DMS53 treated with DMSO at 0.1 percent for 48 hours (cell line): ENCODE results near the gene SH3GL1.

Experiments
- DNase-seq: peaks from one replicate; lab custom pipeline; 2025; ENCODE audit not compliant: unreplicated experiment; lab: John Stamatoyannopoulos, UW

SH3GL1 gene, protein sequence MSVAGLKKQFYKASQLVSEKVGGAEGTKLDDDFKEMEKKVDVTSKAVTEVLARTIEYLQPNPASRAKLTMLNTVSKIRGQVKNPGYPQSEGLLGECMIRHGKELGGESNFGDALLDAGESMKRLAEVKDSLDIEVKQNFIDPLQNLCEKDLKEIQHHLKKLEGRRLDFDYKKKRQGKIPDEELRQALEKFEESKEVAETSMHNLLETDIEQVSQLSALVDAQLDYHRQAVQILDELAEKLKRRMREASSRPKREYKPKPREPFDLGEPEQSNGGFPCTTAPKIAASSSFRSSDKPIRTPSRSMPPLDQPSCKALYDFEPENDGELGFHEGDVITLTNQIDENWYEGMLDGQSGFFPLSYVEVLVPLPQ

GRCh38 chr19:4400135-4400936, at the start of gene SH3GL1:
SH3GL1 (minus strand) TSS chr19:4400547; CDS start chr19:4400368, 179 bp downstream.
- peak; percentile 73 for DNase-seq

DNA sequence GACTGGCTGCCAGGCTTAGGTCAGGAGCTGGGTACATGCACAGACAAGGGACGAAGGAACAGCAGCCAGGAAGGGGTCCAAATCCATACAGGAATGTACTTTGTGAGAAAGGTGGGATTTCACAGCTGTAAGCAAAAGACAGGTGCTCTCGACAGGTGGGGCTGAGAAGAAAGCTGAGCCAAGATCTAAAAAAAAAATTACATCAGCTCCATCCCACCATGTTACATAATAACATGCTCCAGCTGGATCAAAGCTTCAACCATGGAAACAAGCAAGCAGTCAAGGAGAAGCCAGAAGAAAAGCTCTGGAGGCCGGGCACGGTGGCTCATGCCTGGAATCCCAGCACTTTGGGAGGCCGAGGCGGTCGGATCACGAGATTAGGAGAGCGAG, 49.3 kb upstream of the SH3GL1 start:
- DNase-seq: no peak

DNA sequence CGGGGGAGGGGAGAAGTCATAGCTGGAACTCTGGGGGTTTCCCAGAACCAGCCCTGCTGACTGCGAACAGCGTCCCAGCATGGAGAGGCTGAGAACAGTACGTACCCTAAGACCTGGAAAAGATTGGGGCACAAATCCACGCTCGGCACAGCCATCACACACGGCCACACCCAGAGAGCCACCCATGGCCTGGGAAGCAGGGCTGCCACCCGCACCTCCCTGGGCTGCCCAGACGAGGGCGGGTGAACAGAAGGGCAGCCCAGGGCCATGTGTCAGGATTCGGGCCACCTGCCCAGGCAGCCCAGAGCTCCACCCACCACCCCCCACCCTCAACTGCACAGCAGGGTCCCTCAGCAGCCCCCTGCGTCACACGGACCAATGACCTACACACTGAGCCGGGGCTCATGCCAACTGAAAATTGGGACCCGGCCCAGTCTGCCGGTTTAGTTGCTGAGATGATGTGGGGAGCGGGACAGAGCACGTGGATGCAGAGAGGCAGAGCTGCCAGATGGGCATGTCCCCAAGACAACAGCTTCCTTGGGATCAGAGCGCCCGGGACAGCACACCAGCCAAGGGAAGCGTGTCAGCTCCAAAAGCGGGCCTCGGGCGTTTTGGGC, 48.8 kb upstream of the SH3GL1 start:
- no peak for DNase-seq

DNA sequence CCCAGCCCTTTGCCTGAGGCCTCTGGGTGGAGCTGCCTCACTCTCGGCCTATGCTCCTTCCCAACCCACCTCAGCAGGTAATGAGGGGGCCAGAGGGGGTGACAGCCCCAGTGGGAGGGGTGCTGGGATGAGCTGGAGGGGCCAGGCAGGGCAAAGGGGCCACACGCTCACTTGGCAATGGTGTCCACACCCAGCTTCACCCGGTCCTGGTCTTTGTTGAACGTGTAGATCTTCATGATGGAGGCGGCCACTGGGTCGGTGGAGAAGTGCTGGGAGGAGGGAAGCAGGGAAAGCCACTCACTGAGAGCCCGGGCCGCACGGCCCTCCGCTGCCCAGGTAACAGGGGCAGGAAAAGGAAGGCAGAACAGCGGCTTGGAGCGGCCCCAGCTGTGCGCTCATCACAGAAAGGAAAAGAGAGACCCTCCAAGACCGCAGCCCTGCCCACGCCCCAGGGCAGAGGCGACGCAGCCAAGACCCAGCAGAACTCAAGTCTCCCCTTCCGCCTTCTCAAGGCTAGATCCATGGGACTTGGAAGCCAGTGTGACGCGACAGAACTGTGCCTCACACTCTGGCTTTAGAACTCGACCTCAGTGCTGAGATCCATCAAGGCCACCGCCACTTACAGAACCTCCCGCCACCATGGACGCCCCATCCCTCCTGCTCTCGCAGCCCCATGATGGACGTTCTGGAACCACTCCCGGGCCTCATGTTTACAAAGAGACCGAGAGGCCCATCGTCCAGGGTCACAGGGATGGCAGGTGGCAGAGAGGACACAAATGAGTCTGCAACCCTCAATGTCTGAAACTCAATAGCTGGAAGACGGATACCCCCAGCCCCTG, 48.0 kb upstream of the SH3GL1 start:
- no peak for DNase-seq

GRCh38 chr19:4447327-4448146, 47.2 kb upstream of the SH3GL1 start:
- no peak for DNase-seq

DNA sequence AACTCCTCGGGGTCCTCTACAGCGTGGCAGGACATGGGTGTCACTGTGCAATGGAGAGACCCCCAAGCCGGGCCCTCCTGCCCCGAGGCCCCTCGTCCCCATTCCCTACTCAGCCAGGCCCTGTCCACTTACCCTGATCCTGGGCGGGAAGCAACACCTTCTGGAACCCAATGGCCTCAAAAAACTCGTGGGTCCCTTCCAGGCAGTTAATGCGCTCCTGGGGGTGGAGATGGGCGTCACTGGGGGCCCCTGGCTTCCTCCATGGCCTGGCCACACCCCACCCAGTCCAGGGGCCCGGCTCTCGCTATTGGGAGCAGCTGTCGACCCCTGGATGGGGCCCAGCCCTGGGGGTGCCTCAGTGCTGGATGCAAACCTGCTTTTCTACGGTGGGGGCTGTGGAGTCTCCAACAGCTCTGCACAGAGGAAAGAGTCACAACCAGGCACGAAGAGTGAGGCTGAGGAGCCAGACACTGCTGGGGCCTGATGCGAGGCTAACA, 46.4 kb upstream of the SH3GL1 start:
- no peak for DNase-seq

- DNase-seq: no peak
Measured at GRCh38 chr19:4445963-4446703, 45.8 kb upstream of the SH3GL1 start.

DNA sequence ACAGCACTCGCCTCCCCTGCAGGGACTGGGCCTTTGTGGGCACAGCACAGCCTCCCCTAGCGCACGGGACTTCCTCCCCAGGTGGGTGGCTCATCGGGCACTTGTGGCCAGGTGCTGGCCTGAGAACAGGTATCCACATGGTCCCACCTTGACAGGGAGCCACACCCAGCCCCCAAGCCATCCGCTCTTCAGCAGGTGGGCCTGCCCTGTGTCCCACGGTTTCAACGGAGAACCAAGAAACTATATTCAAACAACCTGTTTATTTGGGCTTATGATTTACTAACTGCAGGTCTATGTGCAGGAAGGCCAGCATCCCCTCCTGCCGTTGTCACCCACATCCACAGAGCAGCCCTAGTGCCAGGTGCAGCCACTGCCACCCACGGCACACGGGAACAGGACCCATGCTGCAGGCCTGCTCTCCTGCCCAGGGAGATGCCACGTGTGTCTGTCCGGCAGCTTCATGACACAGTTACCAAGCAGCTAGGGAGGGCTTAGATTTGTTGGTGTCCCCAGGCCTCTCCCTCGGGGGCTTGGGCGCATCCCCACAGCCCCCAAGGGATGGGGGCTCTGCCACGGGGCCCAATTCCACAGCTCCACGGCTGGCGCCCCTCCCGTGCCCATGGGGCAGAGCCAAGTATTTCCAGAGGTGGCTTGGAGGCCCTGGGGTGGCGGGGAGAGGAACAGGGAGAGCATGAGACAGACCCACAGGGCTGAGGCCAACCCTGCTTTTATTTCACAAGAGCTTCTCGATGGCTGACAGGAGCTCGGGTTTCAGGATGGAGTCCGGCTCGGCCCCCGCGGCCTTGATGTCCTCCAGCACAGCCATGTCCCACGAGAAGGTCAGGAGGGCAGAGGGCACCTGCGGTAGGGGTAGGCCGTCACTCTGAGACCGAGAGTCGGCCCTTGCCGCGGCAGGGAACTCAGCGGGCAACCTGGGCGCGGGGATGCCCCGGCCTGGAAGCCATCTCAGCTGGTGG, 44.7 kb upstream of the SH3GL1 start:
- no peak for DNase-seq

DNA sequence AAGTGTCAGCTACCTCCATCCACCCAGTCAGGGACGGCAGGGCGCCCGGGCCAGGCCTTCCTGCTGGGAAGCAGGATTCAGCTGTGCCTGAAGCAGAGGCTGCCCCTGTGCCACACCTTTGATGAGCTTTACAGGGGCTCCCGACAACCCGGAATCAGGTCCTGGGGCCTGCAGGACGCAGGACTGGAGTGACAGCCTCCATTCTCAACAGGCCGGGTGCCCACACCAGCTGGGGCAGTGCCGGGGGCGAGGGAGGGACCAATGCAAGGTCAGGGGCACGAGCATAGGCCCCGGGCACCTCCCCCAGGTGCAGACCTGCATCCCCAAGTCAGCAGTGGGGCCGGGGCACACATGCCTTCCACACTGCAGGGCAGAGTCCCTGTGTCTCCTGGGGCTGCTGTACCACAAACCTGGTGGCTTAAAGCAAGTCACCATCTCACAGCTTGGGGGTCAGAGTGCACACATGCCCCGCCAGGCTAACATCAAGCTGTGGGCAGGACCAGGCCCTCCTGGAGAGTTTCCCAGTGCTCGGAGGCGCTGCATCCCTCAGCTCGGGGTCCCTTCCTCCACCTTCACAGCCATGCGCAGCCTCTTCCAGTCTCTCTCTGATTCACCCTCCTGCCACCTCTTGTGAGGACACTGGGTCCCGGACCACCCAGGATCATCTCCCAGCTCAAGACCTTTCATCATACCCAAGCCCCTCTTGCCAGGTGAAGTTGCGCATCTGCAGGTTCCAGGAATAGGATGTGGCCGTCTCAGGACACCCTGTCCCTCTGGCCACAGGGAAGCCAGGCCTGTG, 43.8 kb upstream of the SH3GL1 start:
- DNase-seq: no peak

GRCh38 chr19:4443188-4443587, 42.8 kb upstream of the SH3GL1 start:
- DNase-seq: no peak

DNA sequence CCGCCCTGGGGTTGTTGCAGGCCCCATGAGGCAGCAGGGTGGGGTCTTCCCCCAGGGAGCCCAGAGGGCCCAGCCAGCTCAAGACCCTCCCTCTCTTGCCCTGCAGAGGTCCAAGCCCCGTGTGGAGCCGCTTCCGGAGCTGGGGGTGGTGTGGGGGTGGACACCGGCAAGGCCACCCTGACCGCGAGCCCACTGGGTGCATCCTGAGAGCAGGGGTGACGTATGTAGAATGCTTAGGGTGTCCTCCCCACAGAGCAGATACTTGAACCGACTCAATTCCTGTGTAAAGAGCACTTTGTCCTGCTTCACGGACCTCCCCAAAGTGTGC, 42.4 kb upstream of the SH3GL1 start:
- DNase-seq: no peak

GRCh38 chr19:4441994-4442818, 41.9 kb upstream of the SH3GL1 start:
- DNase-seq: no peak

GRCh38 chr19:4439243-4439642, 38.9 kb upstream of the SH3GL1 start:
- no peak for DNase-seq

GRCh38 chr19:4437103-4437502, 36.8 kb upstream of the SH3GL1 start:
- DNase-seq: no peak

GRCh38 chr19:4436231-4436630, 35.9 kb upstream of the SH3GL1 start:
- no peak for DNase-seq

DNA sequence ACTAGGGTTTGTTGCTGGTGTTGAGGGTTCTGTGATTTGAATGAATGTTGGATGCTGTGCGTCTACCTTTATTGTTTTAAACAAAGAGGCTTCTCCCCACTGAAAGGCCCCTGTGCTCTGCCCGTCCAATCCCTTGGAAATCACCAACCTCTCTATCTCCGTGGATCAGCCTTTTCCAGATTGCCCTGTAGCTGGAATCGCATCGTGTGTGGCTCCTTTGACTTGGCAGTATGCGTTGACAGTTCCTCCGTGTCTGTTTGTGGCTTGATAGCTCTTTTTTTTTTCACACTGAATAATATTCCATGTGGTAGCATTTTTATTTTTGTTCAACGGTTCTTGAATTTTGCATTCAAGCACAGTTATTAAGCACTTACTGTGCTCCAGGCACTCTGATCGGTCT, 34.0 kb upstream of the SH3GL1 start:
- no peak for DNase-seq
